Sigmoid colon (tissue), 7 donors: ENCODE results near the gene F13B. TPM values are rescaled to one million over a fixed set of nuclear protein-coding genes. Genes with fewer than 3 reads are reported as not detected.

Experiments
- DNase-seq: peaks from one replicate; pipeline ENCODE4 v3.0.0-alpha.2; 2019
- H3K27ac ChIP-seq, 4 donors: fragments of 200-600 bp; sonication (generic); one replicate each; pipeline ENCODE4 v1.5.1; 2016 to 2019; ENCODE audit warnings: mild to moderate bottlenecking in 1 of 4
- H3K27me3 ChIP-seq, 3 donors: fragments of 200-600 bp; sonication (generic); one replicate each; pipeline ENCODE4 v1.5.1; 2019; ENCODE audit warnings: mild to moderate bottlenecking in 1 of 3
- H3K36me3 ChIP-seq, 4 donors: fragments of 200-600 bp; sonication (generic); one replicate each; pipeline ENCODE4 v1.5.1; 2016 to 2019
- H3K4me1 ChIP-seq, 4 donors: fragments of 200-600 bp; sonication (generic); one replicate each; pipeline ENCODE4 v1.5.1; 2017 to 2019
- H3K4me3 ChIP-seq, 4 donors: fragments of 200-600 bp; sonication (generic); one replicate each; pipeline ENCODE4 v1.5.1; 2017 to 2019; ENCODE audit warnings: mild to moderate bottlenecking in 2 of 4, moderate library complexity in 1 of 4
- H3K9me3 ChIP-seq, 4 donors: fragments of 200-600 bp in 3 of 4; sonication (generic) in 3 of 4; one replicate each; pipeline versions ENCODE4 v1.5.1 to v1.6.1; 2013 to 2019
- EP300 ChIP-seq, 4 donors: sonication (generic); formaldehyde crosslinking; IDR thresholded peaks; one replicate each; pipeline ENCODE4 v1.6.1; 2017; ENCODE audit warnings: antibody characterized with exemption in 4 of 4
- POLR2A ChIP-seq, 2 donors: fragments of 450-650 bp; IDR thresholded peaks; one replicate each; pipeline ENCODE4 v1.6.1; 2016; ENCODE audit warnings: antibody characterized with exemption in 2 of 2, mild to moderate bottlenecking in 2 of 2, moderate library complexity in 2 of 2
- POLR2AphosphoS5 ChIP-seq, 4 donors: sonication (generic); formaldehyde crosslinking; IDR thresholded peaks; one replicate each; pipeline ENCODE4 v1.6.1; 2017; ENCODE audit warnings: antibody characterized with exemption in 4 of 4
- WGBS, 2 donors: extraction: QIAGEN DNeasy Blood & Tissue Kit; methylation state at CpG; one replicate each; pipeline ENCODE4 v1.1.7; 2013; 5-methylcytosine and 5-hydroxymethylcytosine counted together
- intact Hi-C: fragments of 100-400 bp; cut with DNase I; formaldehyde crosslinking; loops from one replicate; pipeline ENCODE4 v1.15.1; 2023
- polyA plus RNA-seq, 3 donors: library from polyadenylated mRNA; stranded (reverse); fragments of 200-250 nt; gene quantifications; one replicate each; pipeline ENCODE4 v1.2.3, GENCODE V29; 2013
- total RNA-seq, 4 donors: library from RNA; depleted of rRNA; stranded (reverse); fragments of >200 nt; gene quantifications; one replicate each; pipeline ENCODE4 v1.1.0, GENCODE V29; 2016
- TF ChIP-seq, protein P1 (sequence below), 4 experiments: fragments of 450-650 bp in 3 of 4; fragments of 200-600 bp in 1 of 4; IDR thresholded peaks; one replicate each; pipeline ENCODE4 v1.5.1; 2016 to 2019; ENCODE audit warnings: antibody characterized with exemption in 4 of 4, mild to moderate bottlenecking in 3 of 4, moderate library complexity in 2 of 4
- donor health status: healthy with polysubstance abuse.
- donor health status: Bipolar disorder and iron deficiency.
- donor health status: healthy.

The F13B gene
- total and polyA plus RNA-seq, 7 donors, result not detected

DNA sequence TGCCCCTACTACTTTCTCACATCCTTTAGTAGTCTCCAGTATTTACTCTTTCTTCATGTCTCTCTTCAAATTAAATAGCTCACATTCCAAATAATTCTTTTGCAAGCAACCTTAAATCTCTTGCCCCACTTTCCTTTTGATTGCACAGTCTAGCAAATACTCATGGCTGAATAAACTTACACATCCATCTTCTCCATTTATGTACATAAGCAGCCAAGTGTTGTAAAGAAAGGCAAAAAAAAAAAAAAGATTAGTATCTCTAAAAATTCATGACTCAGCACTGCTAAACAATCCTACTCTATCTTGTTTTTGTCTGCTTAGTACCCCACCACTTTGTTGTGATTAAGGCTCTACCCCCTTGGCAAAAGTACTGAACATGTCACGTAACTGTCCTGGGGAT, 42.6 kb downstream of the F13B start:
- no peaks in the 10 kb centered on the region for H3K27me3 ChIP-seq
- TF ChIP-seq POLR2A (IDR thresholded peaks at IDR 0.05), result no peak
- TF ChIP-seq EP300 (IDR thresholded peaks at IDR 0.05), result no peak
- TF ChIP-seq, protein P1, sequence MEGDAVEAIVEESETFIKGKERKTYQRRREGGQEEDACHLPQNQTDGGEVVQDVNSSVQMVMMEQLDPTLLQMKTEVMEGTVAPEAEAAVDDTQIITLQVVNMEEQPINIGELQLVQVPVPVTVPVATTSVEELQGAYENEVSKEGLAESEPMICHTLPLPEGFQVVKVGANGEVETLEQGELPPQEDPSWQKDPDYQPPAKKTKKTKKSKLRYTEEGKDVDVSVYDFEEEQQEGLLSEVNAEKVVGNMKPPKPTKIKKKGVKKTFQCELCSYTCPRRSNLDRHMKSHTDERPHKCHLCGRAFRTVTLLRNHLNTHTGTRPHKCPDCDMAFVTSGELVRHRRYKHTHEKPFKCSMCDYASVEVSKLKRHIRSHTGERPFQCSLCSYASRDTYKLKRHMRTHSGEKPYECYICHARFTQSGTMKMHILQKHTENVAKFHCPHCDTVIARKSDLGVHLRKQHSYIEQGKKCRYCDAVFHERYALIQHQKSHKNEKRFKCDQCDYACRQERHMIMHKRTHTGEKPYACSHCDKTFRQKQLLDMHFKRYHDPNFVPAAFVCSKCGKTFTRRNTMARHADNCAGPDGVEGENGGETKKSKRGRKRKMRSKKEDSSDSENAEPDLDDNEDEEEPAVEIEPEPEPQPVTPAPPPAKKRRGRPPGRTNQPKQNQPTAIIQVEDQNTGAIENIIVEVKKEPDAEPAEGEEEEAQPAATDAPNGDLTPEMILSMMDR (IDR thresholded peaks at IDR 0.05), result no peak
- no peak for TF ChIP-seq POLR2AphosphoS5 (IDR thresholded peaks at IDR 0.05)
- 86 to 89% methylated on average over 1 of the region's 1 CpG for WGBS, 2 donors
- H3K4me3 ChIP-seq, result no peak overlapping the region
- intact Hi-C loops, result no loop called here
- H3K9me3 ChIP-seq, result no peaks in the 10 kb centered on the region
- DNase-seq, result no peak
- no peaks in the 10 kb centered on the region for H3K4me1 ChIP-seq
- H3K27ac ChIP-seq, result no peak overlapping the region
- no peaks in the 10 kb centered on the region for H3K36me3 ChIP-seq

DNA sequence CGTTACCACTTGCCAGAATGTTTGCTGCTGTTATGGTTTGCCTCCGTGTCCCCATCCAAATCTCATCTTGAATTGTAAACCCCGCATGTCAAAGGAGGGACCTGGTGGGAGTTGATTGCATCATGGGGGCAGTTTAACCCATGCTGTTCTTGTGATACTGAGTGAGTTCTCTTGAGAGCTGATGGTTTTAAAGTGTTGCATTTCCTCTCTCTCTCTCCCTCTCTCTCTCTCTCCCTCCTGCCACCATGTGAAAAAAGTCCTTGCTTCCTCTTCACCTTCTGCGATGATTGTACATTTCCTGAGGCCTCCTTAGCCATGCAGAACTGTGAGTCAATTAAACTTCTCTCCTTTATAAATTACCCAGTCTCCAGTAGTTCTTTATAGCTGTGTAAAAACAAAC, 45.3 kb downstream of the F13B start:
- H3K36me3 ChIP-seq, result no peaks in the 10 kb centered on the region
- no peaks in the 10 kb centered on the region for H3K27me3 ChIP-seq
- WGBS, 2 donors, result 40 to 47% methylated on average over 4 of the region's 4 CpGs
- no peaks in the 10 kb centered on the region for H3K4me1 ChIP-seq
- no peak overlapping the region for H3K4me3 ChIP-seq
- DNase-seq, result no peak
- no peak overlapping the region for H3K27ac ChIP-seq
- H3K9me3 ChIP-seq, result no peaks in the 10 kb centered on the region
- TF ChIP-seq, protein P1 (IDR thresholded peaks at IDR 0.05), result no peak
- TF ChIP-seq EP300 (IDR thresholded peaks at IDR 0.05) (no peak), POLR2AphosphoS5 (IDR thresholded peaks at IDR 0.05) (no peak), POLR2A (IDR thresholded peaks at IDR 0.05) (no peak)
- intact Hi-C loops, result no loop called here

DNA sequence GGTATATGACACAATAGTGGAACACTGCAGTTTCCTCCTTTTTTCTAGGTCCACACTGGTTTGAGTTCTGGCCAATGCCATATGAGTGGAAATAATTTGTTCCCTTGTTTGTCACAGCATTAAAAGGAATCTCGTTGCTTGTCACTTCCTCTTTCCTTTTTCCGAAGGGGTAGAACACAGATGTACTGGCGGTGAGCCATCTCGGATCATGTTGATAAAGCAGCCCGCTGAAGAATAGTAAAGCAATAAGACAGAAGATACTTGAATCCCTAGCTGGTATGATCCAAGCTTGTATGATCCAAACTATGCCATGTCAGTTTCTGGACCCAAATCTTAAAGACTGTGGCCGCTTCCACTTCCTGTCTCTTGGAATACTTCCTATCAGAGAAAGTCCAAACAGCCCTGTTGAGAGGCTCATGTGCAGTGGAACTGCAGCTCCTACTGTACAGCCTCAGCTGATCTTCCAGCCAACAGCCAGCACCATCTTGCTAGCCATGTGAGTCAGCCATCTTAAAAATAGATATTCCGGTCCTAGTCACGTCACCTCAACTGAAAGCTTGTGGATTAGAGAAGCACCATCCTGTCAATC, 49.4 kb downstream of the F13B start:
- intact Hi-C loops, result no loop called here
- TF ChIP-seq, protein P1 (IDR thresholded peaks at IDR 0.05), result no peak
- H3K4me1 ChIP-seq, result no peaks in the 10 kb centered on the region
- DNase-seq, result no peak
- H3K4me3 ChIP-seq, result no peak overlapping the region
- 79 to 81% methylated on average over 8 of the region's 8 CpGs for WGBS, 2 donors
- no peaks in the 10 kb centered on the region for H3K27me3 ChIP-seq
- no peak overlapping the region for H3K27ac ChIP-seq
- H3K9me3 ChIP-seq, result no peaks in the 10 kb centered on the region
- H3K36me3 ChIP-seq, result no peaks in the 10 kb centered on the region

DNA sequence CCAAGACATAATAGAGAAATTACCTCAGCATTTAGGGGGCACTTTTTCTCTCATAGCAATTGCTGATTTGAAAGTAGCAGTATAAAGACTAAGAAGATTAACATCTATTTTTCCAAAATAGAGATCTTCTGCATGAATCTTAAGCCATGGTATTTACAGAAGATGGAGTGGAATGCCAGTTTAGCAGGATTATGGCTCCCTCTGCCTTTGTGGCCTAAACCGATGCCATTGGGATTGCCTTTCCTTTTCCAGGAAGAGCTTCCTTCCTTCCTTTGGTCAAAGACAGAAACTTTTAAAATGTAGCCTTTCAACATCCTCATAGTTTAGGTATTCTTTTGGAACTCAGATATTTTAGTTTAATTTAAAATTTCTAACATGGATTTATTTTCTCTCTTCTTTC, 50.3 kb downstream of the F13B start:
- no peak for DNase-seq
- 89 to 93% methylated on average over 1 of the region's 1 CpG for WGBS, 2 donors
- no peak overlapping the region for H3K27ac ChIP-seq
- H3K4me1 ChIP-seq, result no peaks in the 10 kb centered on the region
- no peaks in the 10 kb centered on the region for H3K27me3 ChIP-seq
- peaks cover 0 to under 1% (median 0%) of the 10 kb centered on the region in 4 donors for H3K9me3 ChIP-seq
- H3K4me3 ChIP-seq, result no peak overlapping the region
- intact Hi-C loops, result no loop called here
- TF ChIP-seq EP300 (IDR thresholded peaks at IDR 0.05) (no peak), POLR2AphosphoS5 (IDR thresholded peaks at IDR 0.05) (no peak), POLR2A (IDR thresholded peaks at IDR 0.05) (no peak)
- TF ChIP-seq, protein P1 (IDR thresholded peaks at IDR 0.05), result no peak
- no peaks in the 10 kb centered on the region for H3K36me3 ChIP-seq

DNA sequence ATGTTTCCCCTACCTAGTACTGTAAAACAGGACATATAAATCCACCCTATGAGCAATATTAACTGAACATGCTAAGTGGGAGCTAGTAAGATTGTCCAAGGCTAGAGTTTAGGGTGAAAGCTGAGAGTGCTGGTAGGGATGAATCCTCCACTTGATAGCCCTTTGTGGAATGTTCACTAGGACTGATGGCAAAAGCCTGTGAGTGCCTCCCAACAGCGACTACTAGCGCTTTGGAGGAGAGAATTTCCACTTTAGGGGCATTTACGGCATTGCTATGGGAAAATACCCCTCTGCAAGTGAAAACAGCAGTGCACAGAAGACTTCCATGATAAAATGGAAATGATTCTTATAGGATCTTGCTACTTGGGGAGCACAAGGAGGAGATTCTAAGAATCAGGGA, 53.8 kb downstream of the F13B start:
- H3K4me3 ChIP-seq, result no peak overlapping the region
- intact Hi-C loops, result no loop called here
- TF ChIP-seq POLR2A (IDR thresholded peaks at IDR 0.05), result no peak
- no peak for DNase-seq
- no peaks in the 10 kb centered on the region for H3K27me3 ChIP-seq
- H3K27ac ChIP-seq, result no peak overlapping the region
- H3K4me1 ChIP-seq, result no peaks in the 10 kb centered on the region
- 87 to 94% methylated on average over 3 of the region's 3 CpGs for WGBS, 2 donors
- H3K9me3 ChIP-seq, result peaks cover 0 to 4% (median 0%) of the 10 kb centered on the region in 4 donors
- no peaks in the 10 kb centered on the region for H3K36me3 ChIP-seq
